GM19240 (cell line): ENCODE results near the gene BMPER.

ENCODE experiments used
- DNase-seq: peaks from one replicate; pipeline ENCODE4 v3.0.0; 2011; ENCODE audit warnings: low spot score; ENCODE audit not compliant: insufficient read length

BMPER gene

GRCh38 chr7:34087892-34088891 is 182.9 kb downstream of the BMPER start:
- no peak for DNase-seq

- DNase-seq, result no peak
These were observed 185.5 kb downstream of the BMPER start for GRCh38 chr7:34090816-34091215.

GRCh38 chr7:34091321-34091917 is 186.1 kb downstream of the BMPER start:
- no peak for DNase-seq

DNA sequence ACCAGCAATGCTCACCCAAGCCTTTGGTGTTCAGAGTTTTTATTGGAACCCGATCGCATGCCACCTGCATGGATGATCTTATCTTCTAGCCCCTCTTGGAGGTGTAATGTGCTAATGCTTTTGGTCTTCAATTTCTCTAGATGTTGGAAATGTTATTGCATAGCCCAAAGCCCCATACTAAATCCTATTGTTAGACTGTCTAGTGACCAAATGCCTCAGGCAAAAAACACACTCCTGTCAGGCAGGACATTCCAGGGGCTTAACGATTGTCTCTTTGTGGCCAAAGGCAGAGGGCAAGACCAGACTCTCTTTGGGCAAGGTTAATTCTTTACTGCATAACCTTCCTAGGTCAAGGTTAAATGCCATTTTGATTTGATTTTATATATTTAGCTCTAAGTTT is 187.9 kb downstream of the BMPER start:
- no peak for DNase-seq

DNA sequence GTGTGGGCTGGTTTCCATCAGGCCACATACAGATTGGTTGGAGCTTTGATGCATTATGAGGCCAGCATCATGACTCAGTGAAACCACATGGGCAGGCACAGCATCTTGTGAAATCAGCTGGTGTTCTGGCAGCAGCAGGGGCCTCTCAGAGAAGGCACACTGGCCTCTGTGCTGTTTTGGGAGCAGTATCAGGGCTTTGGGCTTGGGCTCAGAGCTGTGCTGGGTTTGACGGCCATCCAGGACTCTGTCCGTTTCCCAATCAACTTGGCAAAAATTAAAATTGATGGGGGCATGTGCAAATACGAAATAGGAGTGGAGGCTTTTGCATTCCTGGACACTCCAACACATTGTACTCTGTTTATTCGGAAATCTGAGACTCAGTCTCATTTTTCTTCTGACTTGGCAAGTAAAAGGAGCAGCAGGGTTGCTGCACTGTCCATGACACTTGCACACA is 190.9 kb downstream of the BMPER start:
- DNase-seq, result no peak

GRCh38 chr7:34096777-34097176 is 191.4 kb downstream of the BMPER start:
- no peak for DNase-seq

- DNase-seq, result no peak
These were observed 195.3 kb downstream of the BMPER start for GRCh38 chr7:34100661-34101060.

DNA sequence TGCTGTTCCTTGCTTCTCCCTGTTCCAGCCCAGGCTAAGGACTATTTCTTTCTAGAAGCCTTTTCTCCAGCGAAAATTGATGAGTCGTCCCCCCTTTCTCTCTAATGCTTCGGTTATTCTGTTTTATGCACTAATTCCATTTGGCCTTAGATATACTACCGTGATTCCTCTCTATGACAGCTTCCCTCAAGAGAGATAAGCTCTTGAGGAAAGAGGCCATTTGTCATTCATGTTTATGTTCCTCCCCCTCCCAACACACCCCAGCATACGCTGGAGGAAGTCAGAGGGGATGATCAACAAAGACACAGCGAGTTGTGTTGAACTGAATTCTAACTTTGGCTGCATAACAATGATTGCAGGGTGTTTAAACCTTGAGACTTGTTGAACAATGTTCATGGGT is 198.8 kb downstream of the BMPER start:
- no peak for DNase-seq

- no peak for DNase-seq
These were observed 199.7 kb downstream of the BMPER start for GRCh38 chr7:34104992-34105391.

- no peak for DNase-seq
These were observed 201.9 kb downstream of the BMPER start for GRCh38 chr7:34107276-34107675.

DNA sequence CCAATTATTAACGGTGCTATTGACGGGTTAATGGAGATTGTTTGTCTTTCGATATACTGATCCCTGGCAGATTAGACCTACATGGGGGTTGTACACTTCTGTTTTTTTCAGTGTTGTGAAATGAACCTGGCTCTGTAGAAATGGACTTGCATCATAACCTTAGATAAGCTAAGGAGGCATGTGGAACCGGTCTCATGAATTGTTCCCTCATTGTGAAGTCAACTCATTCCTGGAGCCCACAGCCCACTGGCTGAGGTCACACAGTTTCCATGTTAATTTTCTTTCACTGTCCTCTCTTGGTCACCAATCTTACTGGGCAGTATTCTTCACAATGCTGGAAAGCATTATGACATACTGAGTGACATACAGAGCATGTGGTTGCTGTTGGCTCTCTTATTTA is 202.8 kb downstream of the BMPER start:
- DNase-seq, result no peak

DNA sequence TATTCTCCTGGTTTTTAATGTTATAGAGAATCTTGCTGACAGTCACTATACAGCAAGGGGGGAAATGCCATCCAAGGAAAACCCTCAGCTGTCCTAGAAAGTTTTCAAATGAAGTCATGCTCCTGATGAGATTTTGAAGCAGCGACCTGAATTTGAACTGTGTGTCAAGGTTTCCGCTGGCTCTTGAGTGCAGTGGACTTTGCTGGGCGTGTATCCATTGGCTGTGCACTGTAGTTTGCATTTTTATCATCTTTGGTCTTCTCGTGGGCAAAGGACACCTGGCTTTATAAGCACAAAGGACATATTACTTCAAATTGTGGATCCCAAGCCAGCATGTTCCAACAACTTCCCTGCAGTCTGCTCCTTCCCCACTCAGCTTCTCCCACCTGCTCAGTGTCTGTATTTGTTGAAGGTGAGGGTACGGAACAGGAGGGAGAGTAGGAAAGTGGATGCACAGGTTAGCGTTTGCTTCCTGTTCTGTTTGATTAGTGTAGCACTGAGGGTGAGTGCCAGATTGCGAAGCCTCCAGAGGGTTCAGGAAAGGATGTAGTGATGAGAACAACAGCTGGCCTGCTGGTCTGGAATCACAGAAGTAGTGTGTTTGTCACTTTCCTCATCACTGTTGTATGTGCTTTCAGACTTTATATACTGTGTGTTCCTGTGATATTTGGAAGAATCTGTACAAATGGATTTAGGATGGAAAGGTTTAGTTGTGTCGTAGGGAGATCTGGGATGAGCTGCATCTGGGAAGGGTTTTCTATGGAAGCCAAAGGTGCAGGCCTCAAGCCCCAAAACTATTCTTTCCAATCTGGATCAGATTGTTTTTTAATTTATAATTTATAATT is 204.8 kb downstream of the BMPER start:
- DNase-seq, result no peak

GRCh38 chr7:34111031-34111430 is 205.7 kb downstream of the BMPER start:
- DNase-seq, result no peak

DNA sequence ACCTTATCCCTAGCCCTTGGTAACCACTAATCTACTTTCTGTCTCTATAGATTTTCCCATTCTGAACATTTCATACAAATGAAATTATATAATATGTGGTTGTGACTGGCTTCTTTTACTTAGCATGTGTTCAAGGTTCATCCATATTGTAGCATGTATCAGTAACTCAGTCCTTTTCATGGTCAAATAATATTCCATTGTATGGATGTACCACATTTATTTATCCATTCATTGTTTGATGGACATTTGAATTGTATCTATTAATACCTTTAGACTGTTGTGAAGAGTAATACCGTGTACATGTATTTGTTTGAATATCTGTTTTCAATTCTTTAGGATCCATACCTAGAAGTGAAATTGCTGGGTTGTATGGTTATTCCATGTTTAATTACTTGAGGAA is 210.2 kb downstream of the BMPER start:
- DNase-seq, result no peak

GRCh38 chr7:34117573-34117972 is 212.2 kb downstream of the BMPER start:
- DNase-seq, result no peak

GRCh38 chr7:34121366-34121765 is 216.0 kb downstream of the BMPER start:
- DNase-seq, result no peak

DNA sequence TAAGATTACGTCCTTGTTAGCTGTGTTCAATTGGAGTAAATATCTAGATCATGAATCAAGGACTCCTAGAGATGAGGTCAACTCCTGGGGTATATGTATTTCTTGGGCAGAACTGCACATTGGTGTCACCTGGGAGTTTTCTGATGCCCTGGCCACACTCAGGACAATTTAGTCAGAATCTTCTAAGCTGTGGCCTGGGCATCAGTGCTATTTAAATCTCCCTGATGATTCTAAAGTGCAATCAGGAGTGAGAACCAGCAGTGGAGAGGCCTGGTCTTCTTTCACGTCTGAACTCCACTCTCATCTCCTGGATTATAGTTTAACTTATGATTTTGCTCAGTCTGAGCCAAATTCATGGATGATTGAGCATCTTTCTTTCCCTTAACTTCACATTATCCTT is 218.0 kb downstream of the BMPER start:
- no peak for DNase-seq

DNA sequence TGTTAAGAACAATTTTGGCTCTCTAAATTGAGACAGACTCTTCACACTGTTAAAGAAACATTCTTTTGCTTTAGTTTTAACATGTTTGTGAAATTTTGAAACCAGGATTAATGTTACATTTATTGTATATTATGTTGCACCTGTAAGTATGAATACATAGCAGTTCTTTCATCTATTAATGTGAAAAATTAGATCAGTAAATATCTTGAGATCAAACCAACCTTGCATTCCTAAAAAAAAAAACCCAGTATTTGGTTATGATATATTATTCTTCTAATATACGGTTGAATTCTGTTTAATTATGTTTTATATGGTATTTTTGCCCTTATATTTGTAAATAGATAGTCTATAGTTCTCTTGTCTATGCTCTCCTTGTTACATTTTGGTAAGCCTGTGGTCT is 219.4 kb downstream of the BMPER start:
- no peak for DNase-seq

DNA sequence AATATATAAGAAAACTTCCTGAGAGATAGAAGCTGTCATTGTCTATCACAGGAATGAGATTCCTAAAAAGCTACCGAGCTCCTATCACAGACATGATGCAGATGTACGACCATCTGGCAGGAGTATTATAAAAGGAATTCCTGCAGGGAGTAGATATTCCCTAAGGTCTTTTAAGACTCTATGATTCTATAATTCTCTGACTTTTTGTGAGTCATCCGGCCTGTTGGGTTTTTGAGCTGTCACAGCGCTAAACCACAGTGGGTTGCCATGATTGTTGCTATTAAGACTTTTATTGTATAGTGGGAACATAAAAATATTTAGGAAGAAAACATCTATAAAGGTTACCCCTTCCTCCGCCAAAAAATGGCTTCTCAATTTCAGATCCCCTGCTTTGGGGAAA is 223.4 kb downstream of the BMPER start:
- no peak for DNase-seq

DNA sequence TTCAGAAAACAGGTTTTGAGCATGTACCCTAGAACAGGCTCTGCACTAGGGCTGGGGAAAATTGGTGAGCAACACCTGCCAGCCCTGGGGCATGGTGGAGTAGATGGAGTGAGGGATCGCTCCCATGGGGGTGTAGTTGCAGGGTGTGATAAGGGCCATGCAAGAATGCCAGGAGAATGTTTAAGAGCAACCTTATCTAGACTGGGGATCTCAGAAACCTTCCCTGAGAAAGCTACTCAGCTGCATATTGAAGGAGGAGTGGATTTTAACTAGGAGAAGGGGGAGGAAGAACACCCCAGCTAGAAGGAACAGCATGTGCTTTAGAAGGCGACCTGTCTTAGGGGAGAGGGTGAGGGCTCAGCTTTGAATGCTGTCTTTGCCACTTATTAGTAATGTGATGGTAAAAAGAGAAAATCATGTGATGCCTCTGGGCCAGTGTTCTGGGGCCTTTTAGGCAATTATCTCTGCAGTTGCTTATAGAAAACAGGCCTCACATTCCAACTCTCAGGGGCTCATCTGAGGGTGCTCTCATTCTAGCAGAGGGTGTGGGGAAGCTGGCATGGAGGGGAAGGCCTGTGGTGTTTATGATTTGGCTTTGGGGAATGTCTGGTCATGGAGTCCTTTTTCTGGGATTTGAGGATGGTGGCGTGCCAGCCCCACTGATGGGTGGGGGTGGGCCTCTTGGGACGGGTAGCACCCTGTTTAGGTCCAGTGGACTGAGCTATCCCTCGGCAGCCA is 225.4 kb downstream of the BMPER start:
- no peak for DNase-seq

GRCh38 chr7:34131371-34131770 is 226.0 kb downstream of the BMPER start:
- no peak for DNase-seq
